Fibroblast of skin of left biceps (primary cell): ENCODE data around the gene SERTAD4.
A peak's percentile ranks its signal among the peaks of the same experiment; 100 is the strongest.
"Not testable (repeated sequence)": the region's sequence is repeated elsewhere in the genome, so short reads cannot be mapped to it uniquely, and the experiment has no call there.

Source experiments
- DNase-seq, 2 experiments: peaks; one replicate each; pipeline ENCODE4 v3.0.0-alpha.2; 2013; ENCODE audit warnings: low read depth in 2 of 2

The SERTAD4 gene

GRCh38 chr1:210232511-210233215 lies at the start of gene SERTAD4:
Gene SERTAD4 (plus strand): TSS chr1:210232796. CDS start chr1:210237961, 5,165 bp downstream.
- no peak for DNase-seq

GRCh38 chr1:210185063-210185462 lies 47.5 kb upstream of the SERTAD4 start:
- no peak for DNase-seq

- peak in 1 of 2 experiments; percentile 6 for DNase-seq
Observed at GRCh38 chr1:210187849-210188606, 44.6 kb upstream of the SERTAD4 start.

- DNase-seq = no peak
Observed at GRCh38 chr1:210189426-210189825, 43.2 kb upstream of the SERTAD4 start.

GRCh38 chr1:210195635-210196160 lies 36.9 kb upstream of the SERTAD4 start:
- no peak for DNase-seq

- not testable (repeated sequence) for DNase-seq
Observed at GRCh38 chr1:210196266-210196665, 36.3 kb upstream of the SERTAD4 start.

GRCh38 chr1:210198840-210199239 lies 33.8 kb upstream of the SERTAD4 start:
- DNase-seq = no peak

GRCh38 chr1:210200124-210200736 lies 32.4 kb upstream of the SERTAD4 start:
- DNase-seq = no peak

GRCh38 chr1:210201681-210202080 lies 30.9 kb upstream of the SERTAD4 start:
- no peak for DNase-seq

GRCh38 chr1:210207597-210208450 lies 24.8 kb upstream of the SERTAD4 start:
- DNase-seq = no peak

- no peak for DNase-seq
Observed at GRCh38 chr1:210213335-210213734, 19.3 kb upstream of the SERTAD4 start.

GRCh38 chr1:210214573-210215409 lies 17.8 kb upstream of the SERTAD4 start:
- DNase-seq = no peak

- no peak for DNase-seq
Observed at GRCh38 chr1:210217482-210217881, 15.1 kb upstream of the SERTAD4 start.

- DNase-seq = no peak
Observed at GRCh38 chr1:210218047-210218446, 14.5 kb upstream of the SERTAD4 start.

- DNase-seq = no peak
Observed at GRCh38 chr1:210222340-210223006, 10.1 kb upstream of the SERTAD4 start.

GRCh38 chr1:210223226-210223904 lies 9.2 kb upstream of the SERTAD4 start:
- no peak for DNase-seq

GRCh38 chr1:210228158-210228557 lies 4.4 kb upstream of the SERTAD4 start:
- no peak for DNase-seq

- no peak for DNase-seq
Observed at GRCh38 chr1:210230149-210230695, 2.4 kb upstream of the SERTAD4 start.

- no peak for DNase-seq
Observed at GRCh38 chr1:210231846-210232510, 618 bp upstream of the SERTAD4 start.
